GM12874 (cell line): ENCODE measurements around the gene OR2C3.

Source experiments
- TF ChIP-seq, protein P1 (sequence below): IDR thresholded peaks from 2 replicates; pipeline ENCODE4 v1.5.1; 2011; ENCODE audit warnings: low read depth, mild to moderate bottlenecking, control low read depth, low read length, moderate library complexity; ENCODE audit not compliant: insufficient read depth

The OR2C3 gene

DNA sequence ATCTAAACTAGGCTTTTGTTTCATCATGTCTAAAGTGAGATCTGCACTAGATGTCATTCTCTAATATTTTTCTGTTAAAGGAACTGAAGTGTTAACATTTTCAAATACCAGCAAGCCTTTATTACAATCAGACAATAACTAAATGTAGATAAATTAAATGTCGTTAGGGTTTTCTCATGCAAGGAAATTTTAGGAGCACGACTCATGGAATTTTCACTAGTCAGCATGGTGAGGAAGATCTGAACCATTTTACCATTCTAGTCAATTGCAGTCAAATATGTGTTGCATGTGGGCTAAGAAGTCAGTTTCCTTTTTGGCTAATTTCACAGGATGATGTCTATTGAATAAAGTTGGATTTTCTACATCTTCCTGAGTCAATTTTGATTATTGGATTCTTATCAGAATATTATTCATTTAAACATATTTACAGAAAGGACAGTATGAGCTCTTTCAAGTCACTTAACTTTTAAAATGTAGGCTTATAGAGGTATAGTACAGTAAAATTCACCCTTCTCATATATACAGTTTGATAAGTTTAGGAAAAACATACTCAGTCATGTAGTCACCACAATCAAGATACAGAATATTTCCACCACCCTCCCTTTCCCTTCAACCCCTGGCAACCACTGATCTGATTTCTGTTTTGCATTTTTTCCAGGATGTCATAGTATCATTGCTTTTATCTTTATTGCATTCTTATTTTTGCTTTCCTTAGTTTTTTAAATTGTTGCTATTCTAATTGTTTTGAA, 21.9 kb upstream of the OR2C3 start:
- TF ChIP-seq, protein P1, sequence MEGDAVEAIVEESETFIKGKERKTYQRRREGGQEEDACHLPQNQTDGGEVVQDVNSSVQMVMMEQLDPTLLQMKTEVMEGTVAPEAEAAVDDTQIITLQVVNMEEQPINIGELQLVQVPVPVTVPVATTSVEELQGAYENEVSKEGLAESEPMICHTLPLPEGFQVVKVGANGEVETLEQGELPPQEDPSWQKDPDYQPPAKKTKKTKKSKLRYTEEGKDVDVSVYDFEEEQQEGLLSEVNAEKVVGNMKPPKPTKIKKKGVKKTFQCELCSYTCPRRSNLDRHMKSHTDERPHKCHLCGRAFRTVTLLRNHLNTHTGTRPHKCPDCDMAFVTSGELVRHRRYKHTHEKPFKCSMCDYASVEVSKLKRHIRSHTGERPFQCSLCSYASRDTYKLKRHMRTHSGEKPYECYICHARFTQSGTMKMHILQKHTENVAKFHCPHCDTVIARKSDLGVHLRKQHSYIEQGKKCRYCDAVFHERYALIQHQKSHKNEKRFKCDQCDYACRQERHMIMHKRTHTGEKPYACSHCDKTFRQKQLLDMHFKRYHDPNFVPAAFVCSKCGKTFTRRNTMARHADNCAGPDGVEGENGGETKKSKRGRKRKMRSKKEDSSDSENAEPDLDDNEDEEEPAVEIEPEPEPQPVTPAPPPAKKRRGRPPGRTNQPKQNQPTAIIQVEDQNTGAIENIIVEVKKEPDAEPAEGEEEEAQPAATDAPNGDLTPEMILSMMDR = no peak

DNA sequence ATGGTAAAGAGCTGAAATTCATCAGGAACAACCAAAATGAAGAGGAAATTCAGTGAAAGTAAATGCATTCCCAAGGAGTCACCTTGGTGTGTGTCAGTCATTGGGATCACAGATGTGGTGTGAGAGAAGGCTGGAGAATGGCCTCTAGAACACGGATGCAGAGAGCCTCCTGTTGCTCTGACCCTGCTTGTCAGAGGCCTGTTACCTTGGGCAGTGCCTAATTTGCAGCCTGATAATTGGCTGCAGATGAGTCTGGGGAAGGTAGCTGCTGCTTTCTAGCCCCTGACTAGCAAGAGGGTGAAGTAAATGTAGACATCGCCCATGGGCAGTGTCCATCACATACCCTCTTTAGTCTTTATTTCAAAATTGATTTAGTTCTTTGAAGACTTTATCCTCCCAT, 16.0 kb upstream of the OR2C3 start:
- TF ChIP-seq, protein P1 = no peak

- TF ChIP-seq, protein P1 = no peak
These were observed 15.5 kb upstream of the OR2C3 start for GRCh38 chr1:247551721-247552120.

DNA sequence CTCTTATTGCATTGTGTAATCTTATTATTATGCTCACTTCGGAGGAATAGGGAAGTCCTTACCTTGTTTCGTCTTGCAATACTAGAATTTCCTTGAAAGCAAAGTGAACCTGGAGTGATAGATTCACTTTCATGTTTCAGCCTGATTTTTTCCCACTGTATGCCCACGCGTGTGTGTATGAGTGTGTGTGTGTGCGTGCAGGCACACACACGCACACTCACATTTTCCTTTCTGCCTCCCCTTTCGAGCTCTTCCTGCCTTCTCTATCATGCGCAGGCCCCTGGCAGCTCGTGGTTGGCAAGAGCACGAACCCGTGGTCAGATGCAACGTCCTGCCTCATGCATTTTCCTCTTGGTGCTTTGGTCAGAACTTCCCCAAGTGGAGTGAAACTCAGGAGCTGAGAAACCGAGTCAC, 12.5 kb upstream of the OR2C3 start, which contains the start of gene GCSAML:
Gene GCSAML, plus strand, starts transcription at position 366 of the 414 bp plus-strand sequence. CDS start 58 bp downstream, outside the sequence.
- TF ChIP-seq, protein P1 = no peak

GRCh38 chr1:247548092-247548491, 11.9 kb upstream of the OR2C3 start:
- TF ChIP-seq, protein P1 = no peak

GRCh38 chr1:247542811-247543210, 6.6 kb upstream of the OR2C3 start:
- TF ChIP-seq, protein P1 = no peak

DNA sequence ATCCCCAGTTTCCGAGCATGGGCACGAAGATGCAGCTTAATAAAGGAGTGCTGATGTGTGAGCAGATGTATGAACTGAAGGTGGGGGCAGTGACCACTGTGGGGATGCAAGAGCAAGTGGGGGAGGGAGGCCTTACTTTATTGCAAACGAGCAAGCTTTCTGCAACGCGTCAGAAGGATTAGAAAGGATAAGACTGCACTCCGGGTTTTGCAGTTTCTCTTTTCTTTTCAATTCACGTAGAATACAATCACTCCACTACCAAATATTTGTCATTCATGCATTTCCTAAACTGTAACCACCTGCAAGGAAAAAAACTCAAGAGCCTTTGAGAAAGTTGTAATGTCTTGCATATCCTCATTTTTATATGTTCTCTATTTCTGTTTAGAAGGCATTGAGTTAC, 4.3 kb upstream of the OR2C3 start:
- TF ChIP-seq, protein P1 = no peak
